SIG-M5 treated with dmso at 0.1 percent for 504 hours (cell line): Measurements from ENCODE around the gene CELSR1.

Experiments
- DNase-seq: peaks from one replicate; lab custom pipeline; 2025; ENCODE audit not compliant: unreplicated experiment; lab: John Stamatoyannopoulos, UW

CELSR1 gene

DNA sequence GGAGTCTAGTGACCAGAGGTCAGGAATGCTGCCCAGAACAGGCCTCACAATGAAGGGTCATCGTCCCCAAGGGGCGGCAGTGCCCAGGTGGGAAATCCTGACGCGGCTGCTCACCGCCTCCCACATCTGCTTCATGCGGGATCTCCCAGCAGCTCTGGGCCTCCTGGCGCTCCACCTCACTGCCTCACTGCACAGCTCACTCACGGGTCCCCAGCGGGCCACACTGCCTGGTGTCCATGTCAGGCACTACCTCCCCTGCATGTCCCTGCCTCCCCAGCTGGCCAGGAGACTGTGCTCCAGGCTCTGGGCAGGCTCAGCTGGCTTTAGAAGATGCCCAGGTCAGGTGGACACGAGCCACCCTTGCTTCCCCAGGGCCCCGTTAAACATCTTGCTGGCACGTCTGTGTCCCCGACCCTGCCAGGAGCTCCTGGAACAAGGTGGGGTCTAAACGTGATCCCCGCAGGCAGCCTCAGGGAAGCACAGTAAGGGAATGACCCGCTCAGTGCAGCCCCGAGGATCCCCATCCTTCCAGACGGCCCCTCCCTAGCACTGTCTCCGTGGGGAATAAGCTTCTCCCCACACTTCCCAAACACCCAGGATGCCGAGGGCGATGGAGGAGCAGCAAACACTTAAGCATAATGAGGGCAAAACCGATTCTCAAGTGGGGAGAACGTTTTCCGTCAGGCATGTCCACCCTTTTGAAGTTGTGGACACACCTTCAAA, 108.7 kb downstream of the CELSR1 start:
- no peak for DNase-seq

DNA sequence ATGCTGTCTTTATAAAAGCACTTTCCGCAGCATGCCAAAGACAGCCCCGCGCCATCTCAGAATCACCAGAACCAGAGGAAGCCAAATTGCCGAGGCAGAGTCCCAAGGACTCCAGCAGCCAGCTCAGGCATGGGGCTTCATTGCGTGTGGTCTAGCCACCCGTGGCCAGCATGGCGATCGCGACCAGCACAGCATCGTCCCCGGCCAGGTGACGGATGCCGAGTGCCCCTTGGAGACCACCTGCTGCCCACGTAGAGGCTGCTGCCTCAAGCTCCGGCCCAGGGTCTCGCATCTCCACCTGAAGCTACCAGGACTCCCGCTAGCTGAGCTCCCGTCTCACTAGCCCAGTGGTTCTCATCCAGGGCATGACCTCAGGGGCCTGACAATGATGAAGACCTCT, 109.2 kb downstream of the CELSR1 start:
- no peak for DNase-seq

DNA sequence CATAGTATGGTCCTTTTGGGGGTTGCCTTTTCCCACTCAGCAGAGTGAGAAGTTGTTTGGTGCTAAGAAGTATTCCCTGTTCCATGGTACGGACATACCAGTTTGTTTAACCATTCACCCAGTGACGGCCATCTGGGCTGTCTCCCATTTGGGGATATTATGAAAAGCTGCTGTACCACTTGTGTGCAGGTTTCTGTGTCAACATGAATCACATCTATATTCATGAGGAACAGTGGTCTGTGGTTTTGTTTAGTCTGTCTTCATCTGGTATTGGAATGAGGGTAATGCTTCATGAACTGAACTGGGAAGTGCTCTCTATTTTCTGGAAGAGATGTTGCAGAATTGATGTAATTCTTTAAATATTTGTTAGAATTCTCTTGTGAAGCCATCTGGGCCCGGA, 112.4 kb downstream of the CELSR1 start:
- no peak for DNase-seq

DNA sequence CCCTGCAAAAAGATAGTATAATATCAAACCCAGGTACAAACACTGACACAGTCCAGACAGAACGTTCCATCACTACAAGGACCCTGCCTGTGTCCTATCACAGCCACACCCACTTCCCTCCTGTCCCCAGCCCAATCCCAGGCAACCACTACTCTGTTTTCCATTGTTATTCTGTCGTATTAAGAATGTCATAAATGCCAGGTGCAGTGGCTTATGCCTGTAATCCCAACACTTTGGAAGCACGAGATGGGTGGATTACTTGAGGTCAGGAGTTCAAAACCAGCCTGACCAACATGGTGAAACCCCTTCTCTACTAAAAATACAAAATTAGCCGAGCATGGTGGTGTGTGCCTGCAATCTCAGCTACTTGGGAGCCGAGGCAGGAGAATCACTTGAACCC, 112.9 kb downstream of the CELSR1 start:
- DNase-seq: no peak

DNA sequence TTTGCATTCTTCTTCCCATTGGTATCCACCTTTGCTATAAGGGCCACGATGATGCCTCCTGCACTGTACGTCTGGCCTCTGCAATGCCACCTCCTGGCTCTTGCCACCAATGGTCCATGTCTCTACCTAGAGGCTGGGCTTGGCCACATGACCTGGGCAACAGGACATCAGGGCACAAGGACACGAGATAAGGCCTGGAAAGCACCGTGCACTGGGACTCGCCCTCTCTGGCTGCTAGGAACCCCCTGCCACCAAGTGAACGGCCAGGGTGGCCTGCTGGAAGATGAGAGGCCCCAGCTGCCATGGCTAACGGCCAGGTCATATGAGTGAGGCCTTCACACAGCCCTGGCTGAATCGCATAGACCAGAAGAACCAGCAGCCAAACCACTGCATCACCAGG, 114.5 kb downstream of the CELSR1 start:
- DNase-seq: no peak

DNA sequence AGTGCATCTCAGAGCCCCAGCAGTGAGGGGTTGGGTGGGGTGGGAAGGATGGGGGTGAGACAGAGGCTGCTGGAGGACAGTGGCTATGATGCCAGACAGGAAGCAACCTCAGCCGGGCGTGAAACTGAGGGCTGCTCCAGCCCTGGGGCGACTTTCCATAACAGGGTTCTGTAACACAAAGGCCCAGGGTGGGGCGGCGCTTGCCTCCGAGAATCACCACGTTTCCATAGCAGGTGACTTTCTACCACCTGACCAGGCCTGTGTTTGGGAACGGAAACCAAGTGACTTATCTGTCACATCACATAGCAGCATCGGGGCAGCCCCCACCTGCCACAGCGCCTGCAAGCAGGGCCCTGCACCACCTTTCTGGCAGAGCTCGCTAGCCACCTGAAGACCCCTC, 116.2 kb downstream of the CELSR1 start:
- DNase-seq: no peak

DNA sequence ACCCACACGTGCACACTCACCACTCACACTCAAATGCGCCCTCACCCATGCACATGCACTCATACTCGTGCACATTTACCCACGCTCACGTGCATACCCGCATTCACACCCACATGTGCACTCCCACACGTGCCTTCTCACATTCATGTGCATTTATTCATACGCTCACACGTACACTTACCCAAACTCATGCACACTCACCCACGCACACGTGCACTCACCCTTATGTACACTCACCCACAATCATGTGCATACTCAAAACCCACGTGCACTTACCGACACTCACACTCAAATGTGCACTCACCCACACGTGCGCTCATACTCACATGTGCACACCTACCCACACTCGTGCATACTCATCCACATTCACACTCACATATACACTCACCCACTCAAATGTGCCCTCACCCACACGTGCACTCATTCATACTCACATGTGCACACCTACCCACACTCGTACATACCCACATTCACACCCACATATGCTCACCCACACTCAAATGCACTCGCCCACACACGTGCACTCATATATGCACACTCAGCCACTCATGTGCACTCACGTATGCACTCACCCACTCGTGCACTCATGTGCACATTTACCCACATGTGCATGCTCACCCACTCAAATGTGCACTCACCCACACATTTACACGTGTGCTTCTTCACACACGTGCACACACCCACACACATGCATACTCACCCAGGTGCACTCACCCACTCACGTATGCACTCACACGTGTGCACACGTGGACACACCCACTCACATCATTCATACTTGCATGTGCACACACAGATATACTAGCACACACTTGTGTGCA, 117.5 kb downstream of the CELSR1 start:
- no peak for DNase-seq

DNA sequence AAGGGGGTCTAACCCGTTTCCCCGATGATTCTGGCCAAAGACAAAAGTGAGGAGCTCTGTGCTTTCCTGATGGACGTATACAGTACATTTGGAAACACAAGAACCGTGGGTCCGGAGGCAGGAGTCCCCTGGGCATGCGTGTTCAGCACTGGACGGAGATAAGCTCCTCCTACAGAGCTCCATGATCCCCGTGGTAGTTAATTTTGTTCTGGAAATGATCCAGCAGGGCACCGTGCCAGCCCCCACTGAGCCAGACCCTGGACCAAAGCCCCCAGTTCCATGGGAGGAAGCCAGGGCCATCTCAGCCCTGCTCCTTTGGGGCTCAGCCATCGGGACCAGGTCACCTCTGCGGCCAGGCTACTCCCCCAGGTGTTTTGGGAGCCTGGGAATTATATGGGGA, 118.6 kb downstream of the CELSR1 start:
- no peak for DNase-seq

DNA sequence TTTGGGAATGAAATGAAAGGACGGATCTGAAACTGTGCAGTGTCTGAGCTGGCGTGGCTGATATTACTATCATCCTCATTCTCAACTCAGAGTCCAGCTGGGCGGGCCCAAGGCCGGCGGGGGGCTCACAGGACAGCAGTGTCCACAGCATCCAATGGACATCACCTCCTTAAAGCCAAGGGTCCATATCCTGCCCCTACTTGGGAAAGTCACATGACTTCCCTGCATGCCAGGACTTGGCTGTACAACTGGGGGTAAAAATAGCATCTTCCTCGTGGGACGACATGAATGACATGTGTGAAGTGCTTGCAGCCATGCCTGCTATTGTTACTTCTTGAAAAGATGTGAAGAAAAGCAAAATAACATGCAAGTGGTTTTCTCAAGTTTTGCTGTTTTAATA, 119.7 kb downstream of the CELSR1 start:
- no peak for DNase-seq

DNA sequence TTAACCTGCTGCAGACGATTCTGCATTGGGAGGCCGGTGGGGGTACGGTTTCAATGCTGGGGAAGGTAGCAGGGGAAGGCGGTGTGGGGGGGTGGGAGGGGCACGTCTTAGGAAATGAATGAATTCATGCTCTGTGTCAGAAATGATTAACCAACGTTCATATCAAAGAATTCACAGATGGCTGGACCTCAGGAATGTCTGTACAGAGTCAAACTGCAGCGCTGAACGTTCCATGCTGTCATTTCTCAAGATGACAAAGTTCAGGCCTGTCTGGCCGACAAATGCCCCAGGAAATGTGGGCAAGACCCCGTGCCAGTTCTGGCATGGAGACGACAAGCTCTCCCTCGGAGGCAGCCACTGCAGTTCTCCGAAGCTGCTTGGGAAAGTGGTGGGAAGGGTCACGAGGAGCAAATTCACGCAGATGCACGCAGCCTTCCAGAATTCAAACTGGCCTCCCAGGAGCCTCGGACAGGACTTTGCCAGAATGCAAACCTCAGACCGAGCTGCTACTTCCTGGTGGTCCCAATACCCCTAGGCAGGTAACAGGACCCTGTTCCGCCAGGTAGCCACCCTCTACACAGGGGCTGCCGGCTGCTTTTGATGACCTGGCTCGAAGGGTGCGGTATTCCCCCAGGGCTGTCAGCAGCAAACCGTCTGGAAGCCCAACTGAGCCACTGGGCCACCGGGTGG, 120.4 kb downstream of the CELSR1 start:
- no peak for DNase-seq

DNA sequence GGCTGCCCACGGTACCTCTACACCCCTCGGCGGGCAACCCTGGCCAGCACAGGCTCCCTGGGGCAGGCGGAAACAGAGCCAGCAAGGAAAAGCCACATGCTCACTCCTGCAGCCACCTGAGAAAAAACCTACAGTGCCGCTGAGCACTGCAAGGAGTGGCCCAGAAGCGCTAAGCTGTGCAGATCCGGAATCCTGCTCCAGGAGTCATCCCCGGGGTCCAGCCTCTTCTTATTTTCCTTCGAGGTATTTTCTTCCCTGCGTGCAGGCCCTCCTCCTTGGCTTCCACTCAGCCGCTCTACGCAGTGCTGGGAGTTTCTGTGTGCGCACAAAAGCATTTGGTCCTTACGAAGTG, 120.9 kb downstream of the CELSR1 start:
- DNase-seq: no peak

DNA sequence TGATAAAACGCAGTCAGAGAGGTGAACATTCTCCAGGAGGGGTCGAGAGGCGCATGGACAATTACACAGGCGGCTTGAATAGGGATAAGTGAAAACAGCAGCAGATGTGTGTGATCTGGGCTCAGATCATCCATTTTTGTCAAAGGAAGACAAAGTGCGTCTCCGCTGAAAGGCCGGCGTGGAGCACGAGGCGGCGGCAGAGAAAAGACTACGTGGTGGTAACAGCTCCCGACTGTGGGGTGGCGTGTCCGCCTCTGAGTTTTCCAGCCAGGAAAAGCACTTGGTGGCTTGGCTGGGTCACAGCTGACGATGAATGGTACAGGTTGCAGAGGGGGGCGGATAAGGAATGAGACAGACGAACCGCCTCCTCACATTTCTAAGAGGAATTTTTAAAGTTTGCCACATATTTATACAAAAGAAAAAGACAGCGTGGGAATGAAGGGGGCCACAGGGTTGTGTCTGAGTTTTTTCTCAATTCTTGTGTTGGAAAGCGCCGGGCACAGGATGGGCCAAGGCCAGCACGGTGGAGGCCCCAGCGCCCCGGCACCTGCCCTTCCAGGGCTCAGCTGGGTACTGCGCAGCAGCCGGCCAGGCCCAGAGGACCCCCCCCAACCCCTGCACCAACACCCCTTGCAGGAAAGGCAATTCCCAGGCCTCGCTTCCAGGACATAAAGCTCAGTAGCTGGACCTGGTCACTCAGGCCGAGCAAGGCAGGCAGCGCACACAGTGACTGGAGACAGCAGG, 121.5 kb downstream of the CELSR1 start:
- DNase-seq: no peak

DNA sequence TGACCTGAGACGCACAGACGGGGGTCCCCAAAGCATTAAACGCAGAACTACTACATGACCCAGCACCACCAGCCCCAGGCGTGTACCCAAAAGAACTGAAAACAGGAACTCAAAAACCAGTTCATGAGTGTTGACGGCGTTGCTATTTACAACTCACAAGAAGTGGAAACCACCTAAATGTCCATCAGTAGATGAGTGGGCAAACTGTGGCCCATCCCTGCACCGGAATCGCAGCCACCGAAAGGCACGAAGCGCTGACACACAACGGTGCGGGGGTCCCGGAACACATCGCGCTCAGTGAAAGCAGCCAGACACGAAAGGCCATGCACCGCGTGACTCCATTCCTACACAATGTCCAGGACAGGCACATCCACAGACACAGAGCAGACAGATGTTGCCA, 122.7 kb downstream of the CELSR1 start:
- no peak for DNase-seq

DNA sequence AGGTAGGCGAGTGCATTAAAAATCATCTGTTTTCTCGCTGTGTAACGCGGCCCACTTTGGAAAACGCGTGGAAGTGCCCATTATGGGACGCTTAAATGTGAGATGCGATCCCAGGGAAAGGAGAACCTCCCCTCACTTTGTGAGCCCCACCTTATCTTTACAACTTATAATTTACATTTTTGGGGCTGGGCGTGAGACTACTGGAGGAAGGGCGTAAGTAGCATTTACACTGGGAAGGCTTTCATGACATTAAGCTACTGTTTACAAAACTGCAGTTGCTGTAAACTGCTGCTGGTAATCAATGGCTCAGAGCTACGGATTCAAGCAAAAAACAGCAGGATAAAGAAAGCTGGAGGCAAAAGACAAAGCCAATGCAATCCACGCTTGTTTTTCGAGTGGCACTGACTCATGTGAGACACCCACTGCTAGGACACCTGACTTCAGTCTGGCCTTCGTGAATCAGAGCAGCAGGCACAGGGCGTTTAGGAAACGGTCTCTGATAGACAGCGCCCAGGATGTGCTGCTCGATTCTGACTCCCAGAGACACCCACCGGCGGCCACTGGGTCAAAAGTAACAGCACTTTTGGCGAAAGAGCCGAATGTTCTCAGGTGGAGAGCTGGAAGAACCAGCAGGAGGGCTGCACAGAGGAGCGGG, 123.6 kb downstream of the CELSR1 start:
- no peak for DNase-seq

DNA sequence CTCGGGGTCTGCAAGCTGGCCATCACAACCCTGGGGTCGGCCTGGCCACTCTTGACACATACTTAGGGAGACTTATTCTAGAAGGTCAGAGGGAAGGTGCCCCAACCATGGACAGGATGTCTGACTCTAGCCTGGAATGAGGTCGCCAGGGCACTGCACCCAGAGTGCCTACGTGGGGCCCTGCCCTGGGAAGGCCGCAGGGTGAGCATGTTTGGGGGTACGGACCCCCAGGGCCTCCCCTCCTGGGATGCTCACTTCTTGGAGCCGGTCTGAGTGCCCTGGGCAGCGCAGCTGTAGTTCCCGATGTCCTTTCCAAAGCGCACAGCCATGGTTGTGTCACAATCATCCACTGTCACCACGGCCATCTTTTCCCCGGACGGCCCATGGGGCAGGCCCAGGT, 126.1 kb downstream of the CELSR1 start:
- no peak for DNase-seq

DNA sequence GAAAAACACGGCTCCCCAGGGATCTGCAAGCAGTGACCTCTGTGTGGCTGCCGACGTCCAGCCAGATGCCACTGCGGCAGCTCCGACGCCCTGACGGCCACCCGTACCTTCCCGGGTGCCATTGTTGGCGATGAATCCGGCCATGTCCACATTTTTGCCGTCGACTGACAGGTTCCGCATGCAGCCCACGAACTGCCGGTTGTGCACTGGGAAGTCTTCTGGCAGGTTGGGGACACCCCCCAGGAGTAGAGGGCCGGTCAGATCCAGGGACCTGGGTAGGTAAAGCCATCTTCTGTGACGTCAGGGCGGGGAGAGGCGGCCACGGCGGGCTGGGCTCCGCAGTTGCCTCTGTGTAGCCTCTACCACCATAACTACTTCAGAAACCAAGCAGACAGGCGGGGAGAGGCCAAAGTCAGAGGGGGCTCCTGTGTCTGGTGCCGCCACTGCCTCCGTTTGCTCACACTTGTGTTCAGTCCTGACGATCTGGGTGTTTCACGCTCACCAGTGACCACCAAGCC, 127.1 kb downstream of the CELSR1 start:
- no peak for DNase-seq

DNA sequence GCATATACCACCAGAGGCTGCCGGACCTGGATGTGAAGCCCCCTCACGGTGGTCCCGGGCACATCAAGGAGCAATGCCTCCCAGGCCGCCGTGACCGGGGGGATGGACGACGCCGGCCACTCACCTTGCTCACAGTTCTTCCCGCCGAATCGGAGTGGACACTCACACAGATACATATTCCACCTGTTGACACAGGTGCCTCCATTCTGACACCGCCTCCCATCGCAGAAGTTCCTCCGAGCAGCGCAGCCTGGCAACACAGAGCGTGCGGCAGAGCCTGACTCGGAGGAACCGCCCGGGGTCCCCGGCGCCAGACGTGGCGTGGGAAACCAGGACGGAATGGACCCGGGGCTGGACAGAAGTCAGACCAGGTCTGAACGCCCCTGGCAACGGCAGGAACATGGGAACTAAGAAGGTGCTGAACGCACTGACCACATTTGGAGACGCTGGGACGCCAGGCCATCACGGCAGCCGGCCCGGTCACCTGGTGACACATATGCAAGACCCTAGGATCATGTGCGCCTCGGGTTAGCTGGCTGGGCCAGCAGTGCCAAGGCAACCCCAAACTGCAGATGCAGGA, 127.7 kb downstream of the CELSR1 start:
- no peak for DNase-seq

DNA sequence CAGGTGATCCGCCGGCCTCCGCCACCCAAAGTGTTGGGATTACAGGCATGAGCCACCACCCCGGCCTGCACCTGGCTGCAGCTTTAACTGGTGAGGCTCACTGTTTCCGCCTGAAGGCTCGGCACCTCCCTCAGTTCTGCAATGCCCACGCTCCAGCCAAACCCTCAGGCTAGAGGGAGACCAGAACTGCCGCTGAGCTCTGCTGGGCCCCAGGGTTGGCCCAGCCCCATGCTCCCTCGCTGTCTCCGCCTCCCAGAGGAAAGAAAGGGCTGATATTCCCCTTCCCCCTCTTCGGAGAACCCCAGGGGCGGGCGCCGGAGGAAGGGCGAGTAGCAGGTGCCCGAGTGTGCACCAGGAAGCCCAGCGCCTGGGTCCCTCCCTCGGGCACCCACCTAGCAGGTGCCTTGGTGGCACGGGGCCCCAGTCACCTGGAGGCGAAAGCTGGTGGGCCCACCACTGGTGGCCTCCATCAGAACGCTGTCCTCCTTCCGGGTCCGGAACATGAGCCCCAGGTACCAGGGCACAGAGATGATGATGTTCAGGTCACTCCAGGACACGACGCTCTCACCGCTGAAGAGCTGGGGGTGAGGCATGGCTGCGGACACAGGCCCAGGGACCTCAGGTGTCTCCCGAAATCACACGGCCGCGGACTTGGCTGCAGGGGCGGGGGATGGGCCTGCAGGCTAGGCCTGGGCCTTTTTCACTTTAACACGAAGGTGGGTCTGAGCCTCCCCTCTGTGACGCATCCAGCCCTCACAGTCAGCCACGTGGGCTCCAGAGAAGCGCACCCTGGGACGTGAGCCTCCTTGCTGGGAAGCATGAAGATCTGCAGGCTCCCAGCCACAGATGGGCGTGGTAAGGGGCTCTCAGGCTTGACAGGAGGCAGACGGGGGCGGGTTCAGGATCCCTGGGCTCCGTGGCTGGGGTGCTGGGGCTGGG, 128.6 kb downstream of the CELSR1 start:
- no peak for DNase-seq

DNA sequence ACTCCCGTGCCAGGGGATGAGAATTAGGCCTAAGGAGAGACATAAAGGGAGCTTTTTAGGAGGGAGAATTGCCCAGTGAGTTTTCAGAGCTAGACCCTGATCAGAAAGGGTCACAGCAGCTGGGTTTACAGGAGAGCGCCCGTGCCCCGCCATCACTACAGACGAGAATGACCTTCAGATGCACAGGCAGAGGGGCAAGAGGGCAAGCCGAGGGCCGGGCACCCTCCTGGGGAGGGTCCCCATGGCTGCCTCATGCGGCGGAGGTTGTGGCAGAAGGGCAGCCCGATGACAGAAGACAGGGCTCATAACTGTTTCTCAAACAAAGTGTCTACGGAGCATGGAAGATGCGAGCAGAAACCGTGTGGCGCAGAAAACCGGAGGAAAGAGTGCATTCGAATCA, 129.7 kb downstream of the CELSR1 start:
- DNase-seq: no peak
